Prostate gland (tissue), 2 donors: ENCODE results near the gene ADD2.

Experiments
- CTCF ChIP-seq, 4 experiments: fragments of 200-600 bp in 2 of 4; fragments of 450-650 bp in 2 of 4; sonication (generic) in 2 of 4; IDR thresholded peaks; 1 replicate in 3 of 4; 2 replicates in 1 of 4; pipeline ENCODE4 v1.5.1; 2016 to 2019; ENCODE audit warnings: antibody characterized with exemption in 4 of 4, mild to moderate bottlenecking in 2 of 4, moderate library complexity in 2 of 4
- POLR2AphosphoS5 ChIP-seq: sonication (generic); formaldehyde crosslinking; IDR thresholded peaks from one replicate; pipeline ENCODE4 v1.6.1; 2017; ENCODE audit warnings: antibody characterized with exemption

GRCh38 chr2:70806013-70806412 lies 38.0 kb upstream of the ADD2 start:
- no peak for TF ChIP-seq CTCF (IDR thresholded peaks at IDR 0.05)
- TF ChIP-seq POLR2AphosphoS5: no peak
